T-helper 2 cell treated with Interferon-gamma antibody and Interleukin-4, amounts not matched to agents 100 ng/mL and 5 ng/mL, for 36 hours (primary cell): ENCODE results near the gene TRAPPC4. TPM values are rescaled to one million over a fixed set of nuclear protein-coding genes. Genes with fewer than 3 reads are reported as not detected.

Experiments used
- intact Hi-C: fragments of 100-400 bp; cut with micrococcal nuclease; formaldehyde crosslinking; loops from one replicate; pipeline ENCODE4 v1.15.1; 2023
- total RNA-seq: library from RNA; stranded (reverse); gene quantifications from 2 replicates; pipeline ENCODE4 v1.2.3, GENCODE V29; 2022

TRAPPC4 gene
- total RNA-seq, 1 donor from 2014 or later: 82.3 TPM

DNA sequence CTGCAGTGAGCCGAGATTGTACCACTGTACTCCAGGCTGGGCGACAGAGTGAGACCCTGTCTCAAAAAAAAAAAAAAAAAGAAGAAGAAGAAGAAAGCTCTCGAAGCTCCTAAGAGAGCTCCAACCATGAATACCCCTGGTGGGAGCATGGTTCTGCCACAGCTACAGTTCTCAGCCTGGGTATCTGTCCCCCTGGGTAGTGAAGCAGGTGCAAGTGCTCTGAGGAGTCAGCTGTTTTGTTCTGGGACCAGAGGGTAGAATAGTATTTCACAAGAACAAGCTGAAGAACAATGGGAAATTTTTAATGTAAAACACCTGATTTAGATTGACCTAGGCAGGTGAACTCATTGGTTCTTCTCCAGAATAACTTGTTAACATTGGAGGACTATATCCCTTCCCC lies 42.7 kb downstream of the TRAPPC4 start:
- intact Hi-C loops: no loop called here

DNA sequence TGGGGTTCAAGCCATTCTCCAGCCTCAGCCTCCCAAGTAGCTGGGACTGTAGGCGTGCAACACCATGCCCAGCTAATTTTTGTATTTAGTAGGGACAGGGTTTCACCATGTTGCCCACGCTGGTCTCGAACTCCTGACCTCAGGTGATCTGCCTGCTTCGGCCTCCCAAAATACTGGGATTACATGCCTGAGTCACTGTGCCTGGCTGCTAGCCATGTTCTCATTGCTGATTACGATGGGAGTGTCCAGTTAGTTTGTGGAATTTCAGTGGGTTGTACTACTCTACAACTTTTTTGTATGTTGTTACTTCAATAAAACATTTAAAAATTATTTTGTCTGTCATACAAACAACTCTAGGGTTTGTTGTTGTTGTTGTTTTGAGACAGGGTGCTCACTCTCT lies 44.2 kb downstream of the TRAPPC4 start:
- intact Hi-C loops: no loop called here

DNA sequence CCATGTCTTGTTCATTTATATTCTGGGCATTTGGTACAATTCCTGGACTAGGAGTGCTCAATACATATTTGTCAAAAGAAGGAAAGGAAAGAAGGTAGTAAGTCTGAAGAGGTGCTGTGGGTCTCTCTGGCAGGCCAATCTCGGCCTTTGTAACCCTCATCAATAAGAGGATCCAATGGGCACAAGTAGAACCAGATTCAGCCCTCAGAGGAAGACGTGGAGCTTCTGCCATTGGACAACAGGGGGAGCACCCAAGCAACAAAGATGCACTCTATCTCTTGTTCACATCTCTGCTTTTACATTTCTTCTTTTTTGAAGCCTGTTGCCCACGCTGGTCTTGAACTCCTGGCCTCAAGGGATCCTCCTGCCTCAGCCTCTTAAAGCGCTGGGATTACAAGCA lies 46.8 kb downstream of the TRAPPC4 start:
- intact Hi-C loops: loop anchor here (1.0 to 5.0 kb wide), 3 partner anchors 132 to 267 kb away; partner anchors contain the start of gene RNF26

DNA sequence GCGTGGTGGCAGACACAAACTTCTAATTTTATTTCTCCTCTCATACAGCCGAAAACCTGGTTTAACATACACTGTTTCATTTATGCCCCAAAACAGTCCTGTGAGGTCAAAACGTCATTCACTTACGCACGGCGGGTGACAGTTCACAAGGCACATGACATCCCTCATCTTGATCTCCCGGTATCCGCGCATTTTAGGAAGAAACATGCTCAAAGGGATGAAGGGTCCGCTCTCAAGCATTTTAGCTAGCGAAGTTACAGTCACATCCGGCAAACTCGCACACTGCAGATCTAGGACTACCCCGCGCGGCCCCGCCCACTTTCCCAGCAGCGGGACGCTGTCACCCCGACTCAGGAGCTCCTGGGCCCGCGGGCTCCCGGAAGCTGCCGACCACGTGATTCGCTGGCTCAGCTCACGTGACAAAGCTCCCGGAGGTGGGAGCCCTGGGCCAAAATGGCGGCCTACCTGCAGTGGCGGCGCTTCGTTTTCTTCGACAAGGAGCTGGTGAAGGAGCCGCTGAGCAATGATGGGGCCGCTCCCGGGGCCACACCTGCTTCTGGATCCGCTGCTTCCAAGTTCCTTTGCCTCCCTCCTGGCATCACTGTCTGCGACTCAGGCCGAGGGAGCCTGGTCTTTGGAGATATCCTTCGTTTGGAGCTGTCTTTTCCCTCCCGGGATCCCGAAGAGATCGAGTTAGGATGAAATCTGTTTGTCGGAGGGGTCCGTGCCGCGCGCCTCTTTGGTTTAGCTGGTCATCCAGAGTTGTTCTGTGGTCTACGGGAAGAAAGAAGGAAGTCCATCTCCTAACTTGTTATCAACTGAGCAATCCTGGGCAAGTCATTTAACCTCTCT lies 49.0 kb downstream of the TRAPPC4 start, which contains the start of gene VPS11:
Gene VPS11 (plus strand): TSS at position 448 of the 852 bp plus-strand sequence. CDS start 6 bp downstream, at position 454.
- intact Hi-C loops: loop anchor here (1.0 to 5.0 kb wide), 8 partner anchors 10 to 265 kb away; partner anchors contain the start of genes HINFP, HMBS, HYOU1 and RNF26

Other genes with a start within 250 kb of the TRAPPC4 start
- 135 and 142 TPM in 2 replicates for gene DDX6, start 227.6 kb upstream of the TRAPPC4 start, total RNA-seq
- gene CXCR5, start 134.9 kb upstream of the TRAPPC4 start, total RNA-seq: 0.30 and 0.41 TPM in 2 replicates
- 54.8 and 56.5 TPM in 2 replicates for gene BCL9L, start 92.8 kb upstream of the TRAPPC4 start, total RNA-seq
- not detected in 2 replicates for gene UPK2, start 62.5 kb upstream of the TRAPPC4 start, total RNA-seq
- not detected in 2 replicates for gene FOXR1, start 47.0 kb upstream of the TRAPPC4 start, total RNA-seq
- gene CENATAC, start 20.6 kb upstream of the TRAPPC4 start, total RNA-seq: 51.2 and 52.3 TPM in 2 replicates
- 1,476 and 1,513 TPM in 2 replicates for gene RPS25, start 423 bp upstream of the TRAPPC4 start, total RNA-seq
- 21.7 and 24.1 TPM in 2 replicates for gene SLC37A4, start 12.1 kb downstream of the TRAPPC4 start, total RNA-seq
- 207 and 217 TPM in 2 replicates for gene HYOU1, start 38.4 kb downstream of the TRAPPC4 start, total RNA-seq
- 31.7 and 36.5 TPM in 2 replicates for gene VPS11, start 49.1 kb downstream of the TRAPPC4 start, total RNA-seq
- gene HMBS, start 66.1 kb downstream of the TRAPPC4 start, total RNA-seq: 35.7 and 36.0 TPM in 2 replicates
- gene DPAGT1, start 83.1 kb downstream of the TRAPPC4 start, total RNA-seq: 68.0 and 71.5 TPM in 2 replicates
- 28.4 and 29.9 TPM in 2 replicates for gene C2CD2L, start 88.6 kb downstream of the TRAPPC4 start, total RNA-seq
- gene HINFP, start 102.8 kb downstream of the TRAPPC4 start, total RNA-seq: 39.6 and 44.2 TPM in 2 replicates
- gene ABCG4, start 130.3 kb downstream of the TRAPPC4 start, total RNA-seq: 0.07 and 0.48 TPM in 2 replicates
- 23.7 TPM in 2 replicates for gene NLRX1, start 150.0 kb downstream of the TRAPPC4 start, total RNA-seq
- gene NHERF4, start 166.7 kb downstream of the TRAPPC4 start, total RNA-seq: 0.14 and 0.23 TPM in 2 replicates
- gene CBL, start 187.6 kb downstream of the TRAPPC4 start, total RNA-seq: 41.1 and 43.4 TPM in 2 replicates